Right ventricle myocardium superior (tissue), 1 donor: Measurements from ENCODE around the gene CACNA1C. TPM values are rescaled to one million over a fixed set of nuclear protein-coding genes. Genes with fewer than 3 reads are reported as not detected.
A peak's percentile ranks its signal among the peaks of the same experiment; 100 is the strongest.

ENCODE experiments used
- ATAC-seq: fragments of 200-7000 bp; cut with Tn5 transposase; one replicate; pipeline ENCODE4 v1.9.1; 2020; ENCODE audit warnings: mild to moderate bottlenecking; ENCODE audit not compliant: poor library complexity
- DNase-seq: peaks from one replicate; pipeline ENCODE4 v3.0.0-alpha.2; 2020
- intact Hi-C: fragments of 100-400 bp; cut with DNase I; formaldehyde crosslinking; loops from one replicate; pipeline ENCODE4 v1.11.2; 2022
- long read RNA-seq: library from polyadenylated mRNA; unstranded; transcript quantifications from one replicate; pipeline ENCODE4 v2.0.0, GENCODE V29; 2021
- total RNA-seq: library from RNA; stranded (reverse); fragmentation: NEBNext Ultra II Directional; extraction: Animal tissue kit (Norgen Biotek cat#: 25700); gene quantifications from one replicate; pipeline ENCODE4 v1.2.1, GENCODE V29; 2021
- donor health status: DM: no; HTN: yes; CAD: no; lungs with severe emphysema.

The CACNA1C gene
- total RNA-seq, result 151 TPM
- long read RNA-seq, partial matches to known transcripts, result 121 of 148 reads
- long read RNA-seq, other reads (novel, unspliced or antisense), result 27 of 148 reads

DNA sequence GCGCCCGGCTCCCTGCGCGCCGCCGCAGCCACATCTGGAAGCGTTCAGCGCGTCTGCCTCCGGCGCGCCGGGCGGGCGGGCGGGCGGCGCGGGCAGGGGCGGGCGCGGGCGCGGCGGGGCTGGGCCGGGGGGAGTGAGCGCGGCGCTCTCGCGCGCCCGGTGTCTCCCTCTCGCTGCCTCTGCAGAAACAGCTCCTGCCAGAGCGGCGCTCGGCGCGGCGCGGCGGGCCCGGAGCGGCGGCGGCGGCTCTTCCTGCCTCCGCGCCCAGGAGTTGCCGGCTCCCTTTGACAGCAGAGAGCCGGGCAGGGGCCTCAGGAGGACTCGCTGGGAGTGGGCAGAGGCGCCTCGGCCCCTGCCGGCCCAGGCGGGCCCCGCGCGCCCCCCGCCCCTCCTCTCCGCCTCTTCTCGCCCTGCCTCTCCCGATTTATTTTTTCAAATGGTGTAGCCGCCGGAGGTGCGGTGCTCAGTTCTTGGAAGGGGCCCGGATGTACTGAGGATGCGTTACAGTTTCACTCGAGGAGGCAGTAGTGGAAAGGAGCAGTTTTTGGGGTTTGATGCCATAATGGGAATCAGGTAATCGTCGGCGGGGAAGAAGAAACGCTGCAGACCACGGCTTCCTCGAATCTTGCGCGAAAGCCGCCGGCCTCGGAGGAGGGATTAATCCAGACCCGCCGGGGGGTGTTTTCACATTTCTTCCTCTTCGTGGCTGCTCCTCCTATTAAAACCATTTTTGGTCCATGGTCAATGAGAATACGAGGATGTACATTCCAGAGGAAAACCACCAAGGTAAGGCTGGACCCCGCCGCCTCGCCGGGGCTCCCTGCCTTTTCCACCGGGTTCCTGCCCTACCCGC lies at the start of gene CACNA1C:
CACNA1C (plus strand) TSS at position 162 of the 853 bp plus-strand sequence; CDS start at position 738, 576 bp downstream.
- ATAC-seq (peak; percentile 78), DNase-seq (peak; percentile 77)

GRCh38 chr12:2003676-2004112 lies 49.1 kb upstream of the CACNA1C start:
- intact Hi-C loops, result no loop called here
- no peak for DNase-seq
- peak; percentile 24 for ATAC-seq

More for the DNA sequence above, at the start of gene CACNA1C:
- intact Hi-C loops, result loop anchor here (10.0 kb wide), 3 partner anchors 122 to 532 kb away; no protein-coding TSS in a partner anchor

DNA sequence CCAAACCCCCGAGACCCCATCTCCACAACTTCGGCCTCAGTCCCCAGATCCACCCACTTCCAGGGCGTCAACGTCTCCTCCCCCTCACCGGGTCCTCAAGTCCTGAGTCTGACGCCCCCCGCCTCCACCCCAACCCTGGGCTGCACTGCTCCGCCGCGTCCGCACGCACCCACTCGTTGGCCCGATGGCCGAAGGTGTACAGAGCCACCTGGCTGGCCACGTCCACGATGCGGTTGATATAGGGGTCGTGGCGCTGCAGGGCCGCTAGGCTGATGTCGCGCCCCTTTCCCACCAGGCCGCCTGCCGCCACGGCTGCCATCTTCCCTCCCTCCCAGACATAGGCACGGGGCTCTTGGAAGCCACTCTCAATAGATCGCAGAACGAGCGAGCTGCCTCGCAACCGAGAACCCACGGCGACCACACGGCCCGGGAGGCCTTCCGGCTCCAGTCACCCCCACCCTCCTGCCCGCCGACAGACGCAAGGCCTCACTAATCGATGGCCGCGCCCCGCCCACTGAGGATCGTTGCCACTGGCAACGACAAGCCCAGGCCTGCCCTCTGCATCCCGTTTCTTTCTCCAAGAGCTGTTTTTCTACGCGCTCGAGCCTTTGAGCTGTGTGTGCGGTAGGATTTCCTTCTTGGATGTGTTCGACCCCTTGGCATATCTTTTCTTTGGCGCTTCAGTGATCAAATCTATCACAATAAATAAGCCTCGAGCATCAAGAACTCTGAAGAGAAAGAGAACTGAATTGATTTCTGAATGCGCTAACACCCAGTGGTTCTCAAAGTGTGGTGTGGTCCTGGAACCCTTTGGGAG lies 48.5 kb upstream of the CACNA1C start, which contains the start of gene DCP1B:
DCP1B (minus strand) TSS at position 345 of the 817 bp plus-strand sequence; CDS start at position 319, 26 bp downstream.
- ATAC-seq (peak; percentile 96), DNase-seq (peak; percentile 97)
- intact Hi-C loops, result no loop called here

DNA sequence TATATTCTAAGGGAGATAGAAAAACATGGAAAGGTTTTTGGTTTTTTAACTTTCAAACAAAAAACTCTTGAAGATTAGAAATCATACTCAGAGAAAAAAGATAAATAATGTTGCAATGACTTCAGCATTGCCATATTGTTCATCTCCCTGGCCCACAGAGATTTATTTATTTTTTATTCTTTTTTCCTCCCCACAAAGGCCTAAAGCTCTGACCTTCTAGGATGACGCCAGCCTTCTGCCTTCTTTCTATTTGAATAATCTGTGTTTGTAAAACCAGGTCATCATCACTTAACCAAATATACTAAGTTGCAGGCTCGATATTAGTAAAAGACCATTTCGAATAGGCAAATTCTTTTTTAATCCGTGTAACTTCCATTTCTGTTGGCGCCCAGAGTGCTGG lies 44.1 kb upstream of the CACNA1C start:
- intact Hi-C loops, result no loop called here
- DNase-seq, result no peak
- ATAC-seq, result no peak

GRCh38 chr12:2009623-2010022 lies 43.2 kb upstream of the CACNA1C start:
- ATAC-seq, result no peak
- no peak for DNase-seq
- intact Hi-C loops, result no loop called here

GRCh38 chr12:2011643-2012607 lies 40.9 kb upstream of the CACNA1C start:
- intact Hi-C loops, result no loop called here
- no peak for ATAC-seq
- DNase-seq, result no peak

DNA sequence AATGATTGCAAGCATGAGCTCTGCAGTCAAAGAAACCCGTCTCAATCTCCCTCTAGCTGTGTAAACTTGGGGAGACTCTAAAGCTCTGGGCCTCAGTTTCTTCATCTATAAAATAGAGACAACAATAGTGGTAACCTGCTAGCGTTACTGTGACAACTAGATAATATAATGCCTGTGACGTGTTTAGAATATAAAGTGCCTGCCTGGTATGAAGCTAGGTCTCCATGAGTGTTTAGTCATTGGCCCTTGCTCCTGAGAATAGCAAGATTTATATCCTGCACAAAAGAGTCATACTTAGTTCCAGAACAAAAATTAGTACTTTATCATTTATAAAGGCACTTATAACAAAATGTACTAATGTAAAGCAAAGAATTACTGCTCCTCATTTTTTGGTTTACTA lies 39.7 kb upstream of the CACNA1C start:
- ATAC-seq (no peak), DNase-seq (no peak)
- intact Hi-C loops, result no loop called here

- ATAC-seq, result peak; percentile 84
- intact Hi-C loops, result no loop called here
- peak; percentile 65 for DNase-seq
These were observed 39.1 kb upstream of the CACNA1C start for GRCh38 chr12:2013527-2014223.

- DNase-seq (no peak), ATAC-seq (no peak)
- intact Hi-C loops, result no loop called here
These were observed 38.6 kb upstream of the CACNA1C start for GRCh38 chr12:2014231-2014630.

- DNase-seq, result no peak
- no peak for ATAC-seq
- intact Hi-C loops, result no loop called here
These were observed 35.8 kb upstream of the CACNA1C start for GRCh38 chr12:2016862-2017545.

GRCh38 chr12:2017546-2018337 lies 35.0 kb upstream of the CACNA1C start:
- no peak for DNase-seq
- intact Hi-C loops, result no loop called here
- ATAC-seq, result peak; percentile 31

DNA sequence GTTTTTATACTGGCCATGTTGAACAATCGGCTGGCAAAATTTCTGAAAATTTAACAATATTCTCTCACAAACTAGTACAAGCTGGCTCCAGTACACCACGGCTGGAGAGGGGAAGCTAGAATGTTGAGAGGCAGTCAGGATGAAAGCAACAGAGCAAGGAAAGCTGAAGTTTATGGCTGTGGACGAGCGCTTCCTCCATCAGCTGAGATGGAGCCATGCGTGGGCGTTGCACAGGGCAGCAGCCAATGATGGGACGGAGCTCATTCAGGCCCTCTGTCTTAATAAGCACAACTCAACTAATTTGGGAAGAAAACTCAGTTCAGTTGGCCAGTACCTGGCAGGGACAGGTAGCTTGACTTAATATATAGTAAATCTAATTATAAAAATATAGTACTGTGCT lies 34.4 kb upstream of the CACNA1C start:
- intact Hi-C loops, result no loop called here

DNA sequence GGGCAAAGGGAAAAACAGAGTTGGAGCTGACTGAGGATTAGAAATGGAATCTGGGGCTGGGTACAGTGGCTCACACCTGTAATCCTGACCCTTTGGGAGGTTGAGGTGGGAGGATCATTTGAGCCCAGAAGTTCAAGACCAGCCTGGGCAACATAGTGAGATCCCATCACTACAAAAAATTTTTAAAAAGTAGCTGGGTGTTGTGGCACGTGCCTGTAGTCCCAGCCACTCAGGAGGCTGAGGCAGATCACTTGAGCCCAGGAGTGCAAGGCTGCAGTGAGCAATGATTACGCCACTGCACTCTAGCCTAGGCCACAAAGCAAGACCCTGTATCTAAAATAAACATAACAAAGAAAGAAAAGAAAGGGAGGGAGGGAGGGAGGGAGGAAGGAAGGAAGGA lies 33.7 kb upstream of the CACNA1C start:
- ATAC-seq (no peak), DNase-seq (no peak)
- intact Hi-C loops, result no loop called here

More for the DNA sequence above, 34.4 kb upstream of the CACNA1C start:
- ATAC-seq (no peak), DNase-seq (no peak)

GRCh38 chr12:2020511-2020910 lies 32.3 kb upstream of the CACNA1C start:
- no peak for ATAC-seq
- DNase-seq, result no peak
- intact Hi-C loops, result no loop called here

GRCh38 chr12:2023365-2023764 lies 29.4 kb upstream of the CACNA1C start:
- intact Hi-C loops, result no loop called here
- ATAC-seq (no peak), DNase-seq (no peak)

DNA sequence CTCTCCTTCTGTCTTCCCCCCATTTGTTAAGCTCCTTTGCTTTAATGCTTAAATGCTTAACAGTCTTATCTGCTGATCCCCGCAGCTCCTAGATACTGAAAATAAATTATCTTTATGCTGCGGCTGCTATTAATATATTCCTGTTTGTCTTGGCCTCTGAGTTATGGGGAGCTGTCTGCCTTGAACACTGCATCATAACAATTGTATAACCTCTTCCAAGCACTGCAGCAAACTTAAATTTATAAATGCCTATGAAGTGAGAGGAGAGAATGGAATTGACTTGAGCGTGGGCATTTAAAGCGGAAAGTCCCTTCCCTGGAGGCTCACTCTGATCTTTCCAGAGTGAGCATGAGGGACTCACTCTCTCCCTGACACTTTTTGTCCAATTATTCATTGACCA lies 25.4 kb upstream of the CACNA1C start:
- intact Hi-C loops, result no loop called here
- ATAC-seq, result no peak
- DNase-seq, result no peak
